Prostate gland (tissue), 2 donors: Measurements from ENCODE around the gene PANX2. TPM values are rescaled to one million over a fixed set of nuclear protein-coding genes. Genes with fewer than 3 reads are reported as not detected.

Experiments
- DNase-seq: peaks from one replicate; pipeline ENCODE4 v3.0.0-alpha.2; 2019; ENCODE audit warnings: low spot score
- H3K27ac ChIP-seq, 2 donors: fragments of 200-600 bp; sonication (generic); 2 replicates each; pipeline ENCODE4 v1.5.1; 2017 to 2019
- H3K27me3 ChIP-seq: fragments of 200-600 bp; sonication (generic); replicated peaks from 2 replicates; pipeline ENCODE4 v1.5.1; 2019; ENCODE audit not compliant: insufficient read depth
- H3K36me3 ChIP-seq, 2 donors: fragments of 200-600 bp; sonication (generic); 1 replicate in 1 of 2; 2 replicates in 1 of 2; pipeline versions ENCODE4 v1.5.1 to v1.8.1; 2017 to 2019
- H3K4me1 ChIP-seq: fragments of 200-600 bp; sonication (generic); replicated peaks from 2 replicates; pipeline ENCODE4 v1.5.1; 2019
- H3K4me3 ChIP-seq, 2 donors: fragments of 200-600 bp; sonication (generic); 2 replicates each; pipeline ENCODE4 v1.5.1; 2017 to 2019
- H3K9me3 ChIP-seq: fragments of 200-600 bp; sonication (generic); 2 replicates; pipeline ENCODE4 v1.5.1; 2017
- POLR2A ChIP-seq: fragments of 450-650 bp; IDR thresholded peaks from one replicate; pipeline ENCODE4 v1.6.1; 2016; ENCODE audit warnings: antibody characterized with exemption, mild to moderate bottlenecking
- POLR2AphosphoS5 ChIP-seq: sonication (generic); formaldehyde crosslinking; IDR thresholded peaks from one replicate; pipeline ENCODE4 v1.6.1; 2017; ENCODE audit warnings: antibody characterized with exemption
- WGBS: methylation state at CpG from one replicate; pipeline ENCODE4 v1.1.5; 2018; 5-methylcytosine and 5-hydroxymethylcytosine counted together
- intact Hi-C: fragments of 100-400 bp; cut with DNase I; formaldehyde crosslinking; loops from one replicate; pipeline ENCODE4 v1.14.2; 2022
- total RNA-seq, 2 donors: library from RNA; depleted of rRNA; stranded (reverse); fragments of >200 nt; gene quantifications; one replicate each; pipeline ENCODE4 v1.1.0, GENCODE V29; 2016
- TF ChIP-seq, protein P1 (sequence below), 4 experiments: fragments of 200-600 bp in 2 of 4; fragments of 450-650 bp in 2 of 4; sonication (generic) in 2 of 4; IDR thresholded peaks; 1 replicate in 3 of 4; 2 replicates in 1 of 4; pipeline ENCODE4 v1.5.1; 2016 to 2019; ENCODE audit warnings: antibody characterized with exemption in 4 of 4, mild to moderate bottlenecking in 2 of 4, moderate library complexity in 2 of 4

Gene PANX2, protein sequence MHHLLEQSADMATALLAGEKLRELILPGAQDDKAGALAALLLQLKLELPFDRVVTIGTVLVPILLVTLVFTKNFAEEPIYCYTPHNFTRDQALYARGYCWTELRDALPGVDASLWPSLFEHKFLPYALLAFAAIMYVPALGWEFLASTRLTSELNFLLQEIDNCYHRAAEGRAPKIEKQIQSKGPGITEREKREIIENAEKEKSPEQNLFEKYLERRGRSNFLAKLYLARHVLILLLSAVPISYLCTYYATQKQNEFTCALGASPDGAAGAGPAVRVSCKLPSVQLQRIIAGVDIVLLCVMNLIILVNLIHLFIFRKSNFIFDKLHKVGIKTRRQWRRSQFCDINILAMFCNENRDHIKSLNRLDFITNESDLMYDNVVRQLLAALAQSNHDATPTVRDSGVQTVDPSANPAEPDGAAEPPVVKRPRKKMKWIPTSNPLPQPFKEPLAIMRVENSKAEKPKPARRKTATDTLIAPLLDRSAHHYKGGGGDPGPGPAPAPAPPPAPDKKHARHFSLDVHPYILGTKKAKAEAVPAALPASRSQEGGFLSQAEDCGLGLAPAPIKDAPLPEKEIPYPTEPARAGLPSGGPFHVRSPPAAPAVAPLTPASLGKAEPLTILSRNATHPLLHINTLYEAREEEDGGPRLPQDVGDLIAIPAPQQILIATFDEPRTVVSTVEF
- total RNA-seq: 1 to 10 TPM; 7.5 to 9.5 TPM

GRCh38 chr22:50170453-50171318 lies at the start of gene PANX2:
Gene PANX2, plus strand, starts transcription at chr22:50170731. Its CDS starts 0 bp downstream, at chr22:50170731.
- intact Hi-C loops: no loop called here
- H3K9me3 ChIP-seq: no peaks in the 10 kb centered on the region
- H3K4me1 ChIP-seq: no peaks in the 10 kb centered on the region
- H3K36me3 ChIP-seq: no peaks in the 10 kb centered on the region
- H3K27ac ChIP-seq: no peak within 1 kb of the TSS
- no peak for DNase-seq
- peak within 1 kb of the TSS; percentile 46 to 55 for H3K4me3 ChIP-seq
- H3K27me3 ChIP-seq: no peaks in the 10 kb centered on the region
- TF ChIP-seq POLR2AphosphoS5 (no peak), POLR2A (no peak)
- TF ChIP-seq, protein P1, sequence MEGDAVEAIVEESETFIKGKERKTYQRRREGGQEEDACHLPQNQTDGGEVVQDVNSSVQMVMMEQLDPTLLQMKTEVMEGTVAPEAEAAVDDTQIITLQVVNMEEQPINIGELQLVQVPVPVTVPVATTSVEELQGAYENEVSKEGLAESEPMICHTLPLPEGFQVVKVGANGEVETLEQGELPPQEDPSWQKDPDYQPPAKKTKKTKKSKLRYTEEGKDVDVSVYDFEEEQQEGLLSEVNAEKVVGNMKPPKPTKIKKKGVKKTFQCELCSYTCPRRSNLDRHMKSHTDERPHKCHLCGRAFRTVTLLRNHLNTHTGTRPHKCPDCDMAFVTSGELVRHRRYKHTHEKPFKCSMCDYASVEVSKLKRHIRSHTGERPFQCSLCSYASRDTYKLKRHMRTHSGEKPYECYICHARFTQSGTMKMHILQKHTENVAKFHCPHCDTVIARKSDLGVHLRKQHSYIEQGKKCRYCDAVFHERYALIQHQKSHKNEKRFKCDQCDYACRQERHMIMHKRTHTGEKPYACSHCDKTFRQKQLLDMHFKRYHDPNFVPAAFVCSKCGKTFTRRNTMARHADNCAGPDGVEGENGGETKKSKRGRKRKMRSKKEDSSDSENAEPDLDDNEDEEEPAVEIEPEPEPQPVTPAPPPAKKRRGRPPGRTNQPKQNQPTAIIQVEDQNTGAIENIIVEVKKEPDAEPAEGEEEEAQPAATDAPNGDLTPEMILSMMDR (IDR thresholded peaks at IDR 0.05): no peak
- WGBS: 32% methylated on average over 13 of the region's 105 CpGs

- H3K4me3 ChIP-seq: no peak overlapping the region
- H3K36me3 ChIP-seq: no peaks in the 10 kb centered on the region
- no peak overlapping the region for H3K27ac ChIP-seq
- TF ChIP-seq, protein P1 (IDR thresholded peaks at IDR 0.05): no peak
- TF ChIP-seq POLR2AphosphoS5 (no peak), POLR2A (no peak)
- DNase-seq: no peak
- no peaks in the 10 kb centered on the region for H3K4me1 ChIP-seq
- 85% methylated on average over 11 of the region's 11 CpGs for WGBS
- no peaks in the 10 kb centered on the region for H3K9me3 ChIP-seq
- intact Hi-C loops: no loop called here
- H3K27me3 ChIP-seq: no peaks in the 10 kb centered on the region
Measured at GRCh38 chr22:50121202-50121740, 49.3 kb upstream of the PANX2 start.

DNA sequence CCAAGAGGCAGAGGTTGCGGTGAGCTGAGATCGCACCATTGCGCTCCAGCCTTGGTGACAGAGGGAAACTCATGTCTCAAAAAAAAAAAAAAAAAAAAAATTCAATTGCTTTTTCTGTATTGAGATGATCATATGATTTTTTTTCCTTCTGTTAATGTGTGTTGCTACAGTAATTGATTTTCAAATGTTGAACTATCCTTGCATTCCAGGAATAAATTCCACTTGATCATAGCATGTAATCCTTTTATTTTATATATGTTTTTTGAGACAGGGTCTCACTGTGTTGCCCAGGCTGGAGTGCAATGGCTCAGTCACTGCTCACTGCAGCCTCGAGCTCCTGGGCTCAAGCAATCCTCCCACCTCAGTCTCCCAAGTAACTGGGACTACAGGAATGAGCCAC lies 47.4 kb upstream of the PANX2 start:
- H3K9me3 ChIP-seq: no peaks in the 10 kb centered on the region
- no peaks in the 10 kb centered on the region for H3K36me3 ChIP-seq
- H3K27me3 ChIP-seq: no peaks in the 10 kb centered on the region
- H3K4me1 ChIP-seq: no peaks in the 10 kb centered on the region
- no peak overlapping the region for H3K27ac ChIP-seq
- DNase-seq: no peak
- WGBS: 83% methylated on average over 4 of the region's 4 CpGs
- TF ChIP-seq, protein P1 (IDR thresholded peaks at IDR 0.05): no peak
- no peak for TF ChIP-seq POLR2A
- TF ChIP-seq POLR2AphosphoS5: no peak
- intact Hi-C loops: no loop called here
- no peak overlapping the region for H3K4me3 ChIP-seq

GRCh38 chr22:50125029-50125428 lies 45.5 kb upstream of the PANX2 start:
- Histone ChIP-seq H3K27me3 (no peaks in the 10 kb centered on the region), H3K4me1 (no peaks in the 10 kb centered on the region), H3K36me3 (no peaks in the 10 kb centered on the region), H3K9me3 (no peaks in the 10 kb centered on the region), H3K27ac (no peak overlapping the region), H3K4me3 (no peak overlapping the region)
- 71% methylated on average over 9 of the region's 9 CpGs for WGBS
- DNase-seq: no peak
- intact Hi-C loops: no loop called here
- TF ChIP-seq, protein P1 (IDR thresholded peaks at IDR 0.05): no peak
- TF ChIP-seq POLR2AphosphoS5: no peak
- TF ChIP-seq POLR2A: no peak
